Smooth muscle cell (in vitro differentiated cells): ENCODE results near the gene MYO15B. TPM values are rescaled to one million over a fixed set of nuclear protein-coding genes. Genes with fewer than 3 reads are reported as not detected.

Experiments used
- DNase-seq: peaks from one replicate; lab custom pipeline; 2025; ENCODE audit not compliant: unreplicated experiment; lab: John Stamatoyannopoulos, UW
- H2AFZ ChIP-seq: fragments of 200-600 bp; sonication (generic); 2 replicates; pipeline ENCODE4 v1.6.0; 2016; ENCODE audit warnings: antibody characterized with exemption, low read depth, mild to moderate bottlenecking
- H3F3A ChIP-seq: fragments of 200-600 bp; sonication (generic); 2 replicates; pipeline ENCODE4 v1.6.0; 2017; ENCODE audit warnings: antibody characterized with exemption, low read depth
- H3K27ac ChIP-seq: fragments of 200-600 bp; sonication (generic); 2 replicates; pipeline ENCODE4 v1.5.1; 2016; ENCODE audit warnings: low read depth, mild to moderate bottlenecking
- H3K27me3 ChIP-seq: fragments of 200-600 bp; sonication (generic); 2 replicates; pipeline ENCODE4 v1.6.1; 2016; ENCODE audit warnings: low read depth, mild to moderate bottlenecking
- H3K36me3 ChIP-seq: fragments of 200-600 bp; sonication (generic); 2 replicates; pipeline ENCODE4 v1.5.1; 2016; ENCODE audit warnings: low read depth
- H3K4me1 ChIP-seq: fragments of 200-600 bp; sonication (generic); 2 replicates; pipeline ENCODE4 v1.5.1; 2016; ENCODE audit warnings: low read depth
- H3K4me2 ChIP-seq: fragments of 200-600 bp; sonication (generic); 2 replicates; pipeline ENCODE4 v1.6.0; 2016; ENCODE audit warnings: mild to moderate bottlenecking
- H3K4me3 ChIP-seq: fragments of 200-600 bp; sonication (generic); 2 replicates; pipeline ENCODE4 v1.5.1; 2016; ENCODE audit warnings: mild to moderate bottlenecking
- H3K79me2 ChIP-seq: fragments of 200-600 bp; sonication (generic); 2 replicates; pipeline ENCODE4 v1.6.0; 2016; ENCODE audit warnings: low read depth, mild to moderate bottlenecking
- H3K9ac ChIP-seq: fragments of 200-600 bp; sonication (generic); 2 replicates; pipeline ENCODE4 v1.6.0; 2016; ENCODE audit warnings: low read depth
- H3K9me3 ChIP-seq: fragments of 200-600 bp; sonication (generic); replicated peaks from 2 replicates; pipeline ENCODE4 v1.5.1; 2016; ENCODE audit warnings: low read depth
- H4K20me1 ChIP-seq: fragments of 200-600 bp; sonication (generic); 2 replicates; pipeline ENCODE4 v1.6.0; 2016; ENCODE audit warnings: low read depth
- WGBS: methylation state at CpG from one replicate; pipeline ENCODE4 v1.1.7; 2016; ENCODE audit warnings: low lambda C conversion rate; 5-methylcytosine and 5-hydroxymethylcytosine counted together
- polyA plus RNA-seq: library from polyadenylated mRNA; unstranded; fragments of >200 nt; fragmentation: Nextera tagmentation; extraction: Ambion mirVana; gene quantifications from 2 replicates; pipeline ENCODE4 v1.2.1, GENCODE V29; 2016
- total RNA-seq: library from RNA; depleted of rRNA; stranded (reverse); fragments of >200 nt; gene quantifications from 2 replicates; pipeline ENCODE4 v1.2.3, GENCODE V29; 2014
- TF ChIP-seq, protein P1 (sequence below): fragments of 200-600 bp; sonication (generic); IDR thresholded peaks from 2 replicates; pipeline ENCODE4 v1.5.1; 2017; ENCODE audit warnings: borderline replicate concordance, mild to moderate bottlenecking, antibody characterized with exemption; ENCODE audit not compliant: insufficient read depth, poor library complexity, severe bottlenecking

MYO15B gene
- total and polyA plus RNA-seq, 2 experiments from 2014 or later: 14.7 to 17.5 TPM

DNA sequence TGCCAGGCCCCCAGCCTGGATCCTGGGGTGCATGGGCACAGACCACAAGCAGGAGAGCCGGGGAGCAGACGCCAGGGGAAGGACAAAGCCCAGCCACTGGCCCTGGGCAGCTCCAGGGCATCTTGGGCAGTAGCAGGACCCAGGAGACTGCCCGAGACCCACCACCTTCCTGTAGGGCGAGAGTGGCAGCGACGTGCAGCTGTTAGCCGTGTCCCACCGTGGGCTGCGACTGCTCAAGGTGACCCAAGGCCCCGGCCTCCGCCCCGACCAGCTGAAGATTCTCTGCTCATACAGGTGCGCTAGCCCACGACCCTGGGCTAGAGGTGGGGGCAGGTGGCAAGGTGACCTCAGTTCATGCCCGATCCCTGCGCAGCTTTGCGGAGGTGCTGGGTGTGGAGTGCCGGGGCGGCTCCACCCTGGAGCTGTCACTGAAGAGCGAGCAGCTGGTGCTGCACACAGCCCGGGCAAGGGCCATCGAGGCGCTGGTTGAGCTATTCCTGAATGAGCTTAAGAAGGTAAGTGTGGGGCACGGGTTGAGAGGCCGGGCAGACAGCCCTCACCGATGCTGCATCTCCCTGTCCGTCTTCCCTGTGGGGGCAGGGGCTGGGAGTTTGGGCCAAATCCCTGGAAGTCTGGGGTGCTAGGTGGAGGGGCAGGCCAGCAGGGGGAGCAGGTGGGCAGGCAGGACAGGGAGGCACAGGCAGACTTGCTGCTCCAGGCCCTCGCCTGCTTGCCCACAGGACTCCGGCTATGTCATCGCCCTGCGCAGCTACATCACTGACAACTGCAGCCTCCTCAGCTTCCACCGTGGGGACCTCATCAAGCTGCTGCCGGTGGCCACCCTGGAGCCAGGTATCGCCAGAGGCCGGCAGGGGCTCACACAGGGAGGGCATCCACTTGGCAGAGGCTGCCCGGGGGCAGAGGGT is 32.2 kb downstream of the MYO15B start:
- TF ChIP-seq, protein P1, sequence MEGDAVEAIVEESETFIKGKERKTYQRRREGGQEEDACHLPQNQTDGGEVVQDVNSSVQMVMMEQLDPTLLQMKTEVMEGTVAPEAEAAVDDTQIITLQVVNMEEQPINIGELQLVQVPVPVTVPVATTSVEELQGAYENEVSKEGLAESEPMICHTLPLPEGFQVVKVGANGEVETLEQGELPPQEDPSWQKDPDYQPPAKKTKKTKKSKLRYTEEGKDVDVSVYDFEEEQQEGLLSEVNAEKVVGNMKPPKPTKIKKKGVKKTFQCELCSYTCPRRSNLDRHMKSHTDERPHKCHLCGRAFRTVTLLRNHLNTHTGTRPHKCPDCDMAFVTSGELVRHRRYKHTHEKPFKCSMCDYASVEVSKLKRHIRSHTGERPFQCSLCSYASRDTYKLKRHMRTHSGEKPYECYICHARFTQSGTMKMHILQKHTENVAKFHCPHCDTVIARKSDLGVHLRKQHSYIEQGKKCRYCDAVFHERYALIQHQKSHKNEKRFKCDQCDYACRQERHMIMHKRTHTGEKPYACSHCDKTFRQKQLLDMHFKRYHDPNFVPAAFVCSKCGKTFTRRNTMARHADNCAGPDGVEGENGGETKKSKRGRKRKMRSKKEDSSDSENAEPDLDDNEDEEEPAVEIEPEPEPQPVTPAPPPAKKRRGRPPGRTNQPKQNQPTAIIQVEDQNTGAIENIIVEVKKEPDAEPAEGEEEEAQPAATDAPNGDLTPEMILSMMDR: peak; percentile 44
- no peaks in the 10 kb centered on the region for H4K20me1 ChIP-seq
- no peak overlapping the region for H2AFZ ChIP-seq
- H3K4me3 ChIP-seq: no peak overlapping the region
- no peaks in the 10 kb centered on the region for H3F3A ChIP-seq
- no peaks in the 10 kb centered on the region for H3K36me3 ChIP-seq
- DNase-seq: no peak
- 83% methylated on average over 33 of the region's 36 CpGs for WGBS
- H3K9ac ChIP-seq: no peak overlapping the region
- H3K27ac ChIP-seq: no peak overlapping the region
- no peaks in the 10 kb centered on the region for H3K4me1 ChIP-seq
- H3K79me2 ChIP-seq: no peaks in the 10 kb centered on the region
- H3K27me3 ChIP-seq: no peaks in the 10 kb centered on the region
- H3K9me3 ChIP-seq: no peaks in the 10 kb centered on the region
- no peak overlapping the region for H3K4me2 ChIP-seq

DNA sequence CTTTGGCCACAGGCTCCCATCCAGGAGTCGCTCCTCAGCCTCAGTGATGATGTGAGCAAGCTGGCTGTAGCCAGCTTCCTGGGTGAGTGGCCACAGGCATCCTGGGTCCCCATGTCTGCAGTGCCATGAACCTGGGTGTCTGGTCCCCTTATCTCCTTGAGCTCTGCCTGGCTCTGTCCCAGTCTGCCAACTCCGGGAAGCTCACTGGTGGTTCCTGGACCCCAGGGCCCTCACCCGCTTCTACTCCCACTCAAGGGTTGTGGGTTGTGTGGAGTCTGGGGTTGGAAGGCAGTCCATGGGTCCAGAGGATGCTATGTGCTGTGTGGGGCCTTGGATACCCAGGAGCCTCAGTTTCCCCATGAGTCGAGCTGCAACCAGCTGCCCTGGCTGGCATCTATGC is 33.9 kb downstream of the MYO15B start:
- H3K36me3 ChIP-seq: no peaks in the 10 kb centered on the region
- TF ChIP-seq, protein P1: no peak
- H3K4me3 ChIP-seq: no peak overlapping the region
- no peaks in the 10 kb centered on the region for H4K20me1 ChIP-seq
- no peak for DNase-seq
- H3K9ac ChIP-seq: no peak overlapping the region
- H3K27me3 ChIP-seq: no peaks in the 10 kb centered on the region
- H3K4me2 ChIP-seq: no peak overlapping the region
- no peaks in the 10 kb centered on the region for H3K79me2 ChIP-seq
- H2AFZ ChIP-seq: no peak overlapping the region
- no peak overlapping the region for H3K27ac ChIP-seq
- H3F3A ChIP-seq: no peaks in the 10 kb centered on the region
- 87% methylated on average over 4 of the region's 4 CpGs for WGBS
- no peaks in the 10 kb centered on the region for H3K4me1 ChIP-seq
- no peaks in the 10 kb centered on the region for H3K9me3 ChIP-seq

DNA sequence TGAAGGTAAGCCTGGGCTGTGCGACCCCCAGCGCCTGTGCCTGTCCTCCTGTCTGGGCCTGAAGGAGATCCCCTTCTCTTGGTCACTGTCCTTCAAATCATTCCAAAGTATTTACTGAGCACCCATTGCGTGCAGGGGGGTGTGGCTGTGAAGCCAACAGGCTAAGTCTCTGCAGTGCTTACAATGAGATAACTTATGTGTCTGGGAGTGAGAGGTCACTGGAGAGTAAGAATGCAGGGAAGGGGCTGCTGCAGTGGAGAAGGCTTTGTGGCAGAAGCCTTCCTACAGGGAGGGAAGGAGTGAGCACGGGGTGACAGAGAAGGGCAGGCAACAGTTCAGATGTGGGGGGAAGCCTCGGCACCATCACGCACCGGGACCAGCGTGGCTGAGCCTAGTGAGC is 34.5 kb downstream of the MYO15B start:
- Histone ChIP-seq H3K27ac (no peak overlapping the region), H3K4me3 (no peak overlapping the region), H4K20me1 (no peaks in the 10 kb centered on the region), H2AFZ (no peak overlapping the region), H3K9ac (no peak overlapping the region), H3F3A (no peaks in the 10 kb centered on the region), H3K79me2 (no peaks in the 10 kb centered on the region), H3K4me1 (no peaks in the 10 kb centered on the region), H3K27me3 (no peaks in the 10 kb centered on the region), H3K36me3 (no peaks in the 10 kb centered on the region), H3K9me3 (no peaks in the 10 kb centered on the region), H3K4me2 (no peak overlapping the region)
- DNase-seq: no peak
- TF ChIP-seq, protein P1: no peak
- 85% methylated on average over 8 of the region's 8 CpGs for WGBS
